ENCODE data around the gene IRAG1.
"Not testable (repeated sequence)": the region's sequence is repeated elsewhere in the genome, so short reads cannot be mapped to it uniquely, and the experiment has no call there.

IRAG1 gene

DNA sequence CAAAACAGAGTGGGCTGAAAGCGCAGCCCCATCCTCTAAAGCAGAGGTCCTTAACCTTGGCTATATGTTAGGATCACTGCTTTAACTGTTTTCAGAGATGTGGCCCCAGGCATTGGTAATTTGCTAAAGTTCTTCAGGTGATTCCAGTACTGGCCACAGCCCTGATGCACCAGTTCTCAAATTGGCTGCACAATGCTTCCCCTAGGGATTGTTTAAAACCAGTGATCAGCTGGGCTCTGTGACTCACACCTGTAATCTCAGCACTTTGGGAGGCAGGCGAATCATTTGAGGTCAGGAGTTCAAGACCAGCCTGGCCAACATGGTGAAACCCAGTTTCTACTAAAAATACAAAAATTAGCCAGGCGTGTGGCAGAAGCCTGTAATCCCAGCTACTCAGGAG, 8.4 kb upstream of the IRAG1 start:
- DNase-seq (ENCODE audit: low read depth): no peak

DNA sequence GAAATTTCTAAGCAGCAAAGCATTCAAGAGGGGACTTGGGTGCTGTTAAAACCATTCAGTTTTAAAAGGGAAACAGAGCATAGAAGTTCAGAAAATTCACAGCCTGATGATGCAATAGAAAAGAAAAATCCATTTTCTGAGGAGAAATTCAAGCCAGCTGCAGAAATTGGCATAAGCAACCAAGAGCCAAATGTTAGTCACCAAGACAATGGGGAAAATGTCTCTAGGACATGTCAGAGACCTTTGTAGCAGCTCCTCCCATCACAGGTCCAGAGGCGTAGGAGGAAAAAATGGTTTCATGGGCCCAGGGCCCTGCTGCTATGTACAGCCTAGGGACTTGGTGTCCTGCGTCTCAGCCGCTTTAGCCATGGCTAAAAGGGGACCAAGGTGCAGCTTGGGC, 5.5 kb upstream of the IRAG1 start:
- no peak for DNase-seq (ENCODE audit: low read depth)

DNA sequence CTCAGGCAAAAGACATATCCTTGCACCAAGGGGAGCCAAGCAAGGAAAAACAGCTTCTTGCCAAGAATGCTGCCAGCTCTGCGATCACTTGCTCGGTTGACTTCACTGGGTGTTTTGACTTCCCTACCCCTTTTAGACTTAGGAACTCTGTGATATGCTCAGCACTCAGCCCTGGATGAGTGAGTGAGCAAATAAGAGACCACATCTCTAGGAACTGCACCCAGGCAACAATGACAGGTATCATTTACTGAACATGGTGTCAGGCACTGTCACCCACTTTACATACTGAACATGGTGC, 3.7 kb upstream of the IRAG1 start:
- no peak for DNase-seq (ENCODE audit: low read depth)

DNA sequence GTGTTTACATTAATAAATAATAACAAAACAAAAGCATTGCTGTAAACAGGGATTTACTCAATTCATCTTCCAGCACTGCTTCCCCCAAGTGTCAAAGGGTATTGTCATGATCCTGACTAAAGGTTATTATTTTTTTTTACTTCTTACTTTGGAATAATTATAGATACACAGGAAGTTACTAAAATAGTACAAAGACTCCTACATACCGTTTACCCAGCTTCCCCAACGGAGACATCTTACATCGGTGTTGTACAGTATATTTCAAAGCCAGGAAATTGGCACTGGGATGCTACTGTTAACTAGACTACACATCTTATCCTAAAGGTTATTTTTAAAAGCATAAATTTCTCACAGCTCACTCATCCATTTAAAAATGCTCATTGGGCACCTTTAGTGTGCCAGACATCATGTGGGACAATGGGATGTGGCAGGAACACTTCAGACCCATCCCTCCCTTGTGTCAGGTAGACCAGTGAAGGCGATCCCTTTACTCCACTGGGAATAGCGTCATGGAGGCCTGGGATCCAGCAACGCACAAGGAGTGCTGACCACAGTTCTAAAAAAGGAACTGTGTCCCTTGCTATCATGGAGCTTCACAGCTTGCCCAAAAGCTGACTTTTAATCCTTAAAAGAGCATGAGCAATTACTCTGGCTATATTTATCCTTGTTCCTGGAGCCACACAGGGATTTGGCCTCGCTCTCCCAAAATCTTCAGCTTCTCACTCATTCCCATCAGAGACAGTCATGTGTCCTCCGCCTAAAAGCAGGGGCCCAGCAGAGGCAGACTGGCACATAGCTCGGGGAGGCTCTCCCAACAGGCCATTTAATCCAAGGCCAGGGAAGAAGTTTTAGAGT, 3.1 kb upstream of the IRAG1 start:
- no peak for DNase-seq (ENCODE audit: low read depth)

DNA sequence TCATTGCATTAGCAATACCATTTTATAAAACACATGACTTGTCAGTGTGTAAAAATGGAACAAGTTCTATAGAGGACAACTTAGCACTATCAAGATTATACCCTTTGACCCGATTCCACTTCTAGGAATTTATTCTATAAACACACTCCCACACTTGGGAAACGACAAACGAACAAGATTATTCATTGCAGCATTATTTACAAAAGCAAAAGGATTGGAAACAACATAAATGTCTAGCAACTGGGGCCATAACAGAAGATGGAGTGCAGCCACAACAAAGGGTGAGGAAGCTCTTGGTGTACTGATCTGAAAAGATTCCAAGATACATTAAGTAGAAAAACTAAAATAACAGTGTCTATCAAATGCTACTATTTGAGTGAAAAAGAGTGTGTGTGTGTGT, 2.3 kb upstream of the IRAG1 start:
- DNase-seq (ENCODE audit: low read depth): no peak

DNA sequence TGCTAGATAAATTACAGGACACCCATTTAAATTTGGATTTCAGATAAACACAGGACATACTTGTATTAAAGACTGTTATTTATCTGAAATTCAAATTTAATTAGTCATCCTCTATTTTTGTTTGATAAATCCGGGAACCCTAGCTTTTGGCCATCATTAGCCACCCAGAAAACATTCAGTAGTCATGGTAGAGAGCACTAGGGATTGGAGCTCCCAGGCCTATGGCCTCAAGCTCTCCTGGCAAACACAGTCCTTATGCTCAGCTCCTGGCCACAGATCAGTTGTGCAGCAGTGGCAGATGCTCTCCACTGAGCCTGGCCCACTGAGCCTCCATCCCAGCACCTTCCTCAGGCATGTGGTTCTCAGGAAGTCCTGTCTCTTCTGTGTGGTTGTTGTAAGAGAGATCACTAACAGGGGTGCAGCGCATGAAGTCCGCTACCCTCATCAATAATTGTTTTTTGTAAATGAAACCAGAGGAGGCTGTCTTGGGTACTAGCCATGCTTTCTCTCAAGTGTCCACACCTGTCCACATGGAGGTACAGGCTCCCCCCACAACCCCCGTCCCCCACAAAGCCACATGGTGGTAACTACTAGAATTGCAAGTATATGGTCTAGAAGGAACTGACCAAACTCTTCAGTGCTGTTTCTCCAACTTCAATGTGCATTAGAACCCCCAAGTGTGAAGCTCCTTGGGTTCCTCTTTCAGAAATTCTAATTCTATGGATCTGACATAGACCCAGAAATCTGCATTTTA, 1.1 kb upstream of the IRAG1 start:
- no peak for DNase-seq (ENCODE audit: low read depth)

DNA sequence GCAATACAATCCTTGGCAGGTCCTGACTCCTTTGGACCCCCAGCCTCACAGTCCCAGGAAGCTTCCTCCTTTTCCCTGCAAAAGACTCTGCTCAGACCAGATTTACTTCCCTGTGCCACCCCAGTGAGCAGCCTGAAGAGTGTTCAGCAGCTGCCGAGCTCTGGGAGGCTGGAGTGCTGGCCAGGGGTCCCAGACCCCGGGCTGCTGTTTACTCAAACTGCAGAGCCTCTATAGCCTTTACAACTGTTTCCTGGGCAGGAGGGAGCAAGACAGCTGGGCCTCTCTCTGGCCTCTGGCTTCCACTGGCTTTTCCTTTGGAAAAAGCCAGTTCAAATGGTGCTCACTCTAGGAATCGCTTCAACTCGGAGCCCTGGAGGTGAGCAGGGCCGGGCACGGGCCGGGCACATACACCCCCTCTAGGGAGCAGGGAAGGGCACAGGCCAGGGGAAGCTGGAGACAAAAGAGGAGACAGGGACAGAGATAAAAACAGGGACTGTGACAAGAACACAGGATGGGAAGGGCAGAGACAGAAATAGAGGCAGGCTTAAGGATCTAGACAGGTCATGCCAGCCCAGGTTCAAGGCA, 932 bp downstream of the IRAG1 start:
- no peak for DNase-seq (ENCODE audit: low read depth)

DNA sequence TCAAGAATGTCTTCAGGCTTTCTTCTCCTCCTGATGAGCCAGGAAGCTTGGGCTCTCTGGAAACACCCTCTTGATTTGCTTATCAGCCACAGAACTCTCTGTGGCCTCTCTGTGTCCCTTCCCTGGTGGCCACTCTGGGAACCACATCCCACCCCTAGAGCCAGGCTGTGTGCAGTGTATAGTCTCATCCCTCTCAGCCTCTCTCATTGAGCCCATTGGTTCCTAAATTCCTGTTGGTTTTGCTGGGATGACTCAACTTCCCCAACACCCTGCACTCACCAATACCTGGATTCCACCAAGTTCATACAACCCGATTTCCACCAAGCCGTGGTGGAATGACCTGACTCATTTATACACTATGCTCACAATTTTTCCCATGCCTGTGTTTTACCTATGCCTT, 5.2 kb downstream of the IRAG1 start:
- no peak for DNase-seq (ENCODE audit: low read depth)

DNA sequence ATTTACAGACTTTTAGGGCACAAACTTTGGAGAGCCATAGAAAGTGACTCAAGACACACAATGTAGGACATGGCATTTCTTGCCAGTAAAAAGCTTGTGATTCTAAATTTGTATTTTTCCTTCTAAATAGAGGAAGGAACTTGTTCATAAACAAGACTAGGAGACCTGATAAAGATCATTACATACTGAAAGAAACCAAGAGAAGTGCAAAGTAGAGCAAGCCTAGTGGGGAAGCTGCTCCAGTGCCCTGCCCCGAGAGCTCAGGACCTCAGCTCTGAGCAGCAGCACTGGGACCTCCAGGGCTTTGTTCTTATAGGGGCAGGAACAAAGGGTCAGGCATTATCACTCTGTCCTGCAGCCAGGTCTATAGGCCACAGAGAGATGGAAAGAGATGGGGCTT, 7.2 kb downstream of the IRAG1 start:
- DNase-seq (ENCODE audit: low read depth): no peak

DNA sequence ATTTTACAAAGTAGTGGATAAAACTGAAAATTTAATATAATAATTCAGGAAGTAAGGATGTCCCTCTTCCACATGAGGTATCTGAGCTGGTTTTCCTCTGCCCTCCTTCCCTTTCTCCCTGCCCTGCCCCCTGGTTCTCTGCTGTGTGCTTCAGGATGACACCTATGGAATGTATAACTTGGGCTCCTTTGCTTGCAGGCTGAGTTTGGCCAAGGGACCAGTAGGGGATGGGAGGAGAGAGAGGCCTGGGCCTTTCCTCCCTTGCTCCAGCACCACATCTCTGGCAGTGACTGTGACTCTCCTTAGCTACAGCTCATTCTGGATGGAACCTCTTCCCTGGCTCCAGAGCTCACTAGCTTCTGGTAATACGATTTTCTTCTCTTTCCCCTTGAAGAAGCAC, 10.1 kb downstream of the IRAG1 start:
- no peak for DNase-seq (ENCODE audit: low read depth)

DNA sequence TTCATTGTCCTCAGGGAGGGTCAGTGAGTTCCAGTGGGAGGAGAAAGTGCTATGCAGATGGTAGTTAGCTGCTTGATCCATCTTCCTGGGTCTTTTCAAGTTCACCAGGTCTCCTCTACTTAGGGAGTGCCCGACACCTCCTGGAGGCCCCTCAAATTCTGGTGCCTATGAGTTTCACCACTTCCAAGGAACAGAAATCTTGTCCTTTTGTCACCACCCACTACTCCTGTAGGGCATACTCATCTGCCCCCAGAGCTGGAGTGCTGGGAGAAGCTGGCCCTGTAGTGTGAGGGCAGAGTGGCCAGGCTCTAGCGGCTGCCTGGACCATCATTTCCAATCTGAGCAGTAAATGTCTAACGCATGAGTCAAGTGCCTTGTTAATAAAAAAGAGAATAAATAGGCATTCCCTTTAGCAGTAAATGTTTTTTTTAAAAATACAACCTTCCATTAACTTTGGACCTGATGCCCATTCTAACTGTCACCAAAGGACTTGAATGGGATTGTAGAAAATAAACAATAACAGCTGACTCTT, 12.5 kb downstream of the IRAG1 start:
- no peak for DNase-seq (ENCODE audit: low read depth)

DNA sequence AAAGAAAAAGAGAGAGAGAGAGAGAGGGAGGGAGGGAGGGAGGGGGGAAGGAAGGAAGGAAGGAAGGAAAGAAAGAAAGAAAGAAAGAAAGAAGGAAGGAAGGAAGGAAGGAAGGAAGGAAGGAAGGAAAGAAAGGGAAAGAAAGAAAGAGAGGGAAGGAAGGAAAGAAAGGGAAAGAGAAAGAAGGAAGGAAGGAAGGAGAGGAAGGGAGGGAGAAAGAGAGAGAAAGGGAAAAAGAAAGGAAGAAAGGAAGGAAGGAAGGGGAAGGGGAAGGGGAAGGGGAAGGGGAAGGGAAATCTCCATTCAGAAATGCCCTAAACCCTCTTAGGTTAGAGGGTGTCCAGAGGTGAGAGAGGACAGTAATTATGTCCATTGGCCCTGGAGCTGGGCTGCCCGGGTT, 13.3 kb downstream of the IRAG1 start:
- not testable (repeated sequence) for DNase-seq (ENCODE audit: low read depth)

DNA sequence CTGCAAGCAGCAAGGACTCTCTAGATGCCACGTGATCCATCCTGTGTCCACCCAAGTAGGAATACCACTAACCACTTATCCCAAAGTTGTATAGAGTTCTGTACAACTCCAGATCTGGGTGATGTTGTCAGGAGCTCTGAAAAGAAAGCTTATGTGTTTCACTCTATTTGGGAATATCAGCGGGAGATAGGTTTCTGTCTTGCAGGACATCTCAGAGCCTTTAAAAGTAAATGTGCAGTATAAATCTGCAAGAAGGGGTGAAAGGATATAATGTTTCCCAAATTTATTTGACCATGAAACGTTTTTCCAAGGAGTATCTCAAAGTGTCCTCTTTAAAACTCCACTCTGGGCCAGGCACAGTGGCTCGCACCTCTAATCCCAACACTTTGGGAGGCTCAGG, 13.9 kb downstream of the IRAG1 start:
- no peak for DNase-seq (ENCODE audit: low read depth)

DNA sequence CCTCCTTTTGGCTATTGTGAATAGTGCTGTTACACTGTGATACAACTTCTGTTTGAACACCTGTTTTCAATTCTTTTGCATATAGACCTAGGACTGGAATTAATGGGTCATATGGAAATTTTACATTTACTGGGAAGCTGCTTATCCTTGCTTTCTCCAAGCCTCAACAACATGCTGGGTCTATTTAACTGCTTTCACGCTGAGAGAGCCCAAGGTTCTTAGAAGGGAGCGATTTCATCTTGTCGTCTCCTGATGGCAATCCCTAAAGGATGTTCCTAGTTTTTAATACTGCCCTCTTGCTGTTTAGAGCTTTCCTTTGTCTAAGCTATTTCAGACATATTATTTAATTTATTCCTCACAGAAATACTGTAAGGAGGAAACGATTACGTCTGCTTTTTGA, 15.5 kb downstream of the IRAG1 start:
- no peak for DNase-seq (ENCODE audit: low read depth)

DNA sequence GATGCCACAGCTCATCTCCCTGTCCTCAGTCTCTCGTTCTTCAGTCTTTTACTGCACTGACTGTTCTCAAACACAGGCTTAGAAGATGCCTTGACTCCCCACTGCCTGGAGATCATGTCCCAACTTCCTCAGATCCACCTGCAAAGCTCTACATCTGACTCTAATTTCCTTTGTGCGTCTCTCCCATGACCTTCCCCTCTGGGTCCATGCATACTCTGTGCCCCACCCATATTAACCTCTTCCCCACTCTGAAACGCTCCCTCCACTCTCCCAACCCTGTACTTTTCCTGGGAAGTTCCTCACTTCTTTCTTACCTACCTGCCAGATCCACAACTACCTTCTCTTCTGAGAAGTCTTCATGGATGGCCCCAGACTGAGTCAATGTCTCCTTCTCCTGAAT, 16.6 kb downstream of the IRAG1 start:
- DNase-seq (ENCODE audit: low read depth): no peak

DNA sequence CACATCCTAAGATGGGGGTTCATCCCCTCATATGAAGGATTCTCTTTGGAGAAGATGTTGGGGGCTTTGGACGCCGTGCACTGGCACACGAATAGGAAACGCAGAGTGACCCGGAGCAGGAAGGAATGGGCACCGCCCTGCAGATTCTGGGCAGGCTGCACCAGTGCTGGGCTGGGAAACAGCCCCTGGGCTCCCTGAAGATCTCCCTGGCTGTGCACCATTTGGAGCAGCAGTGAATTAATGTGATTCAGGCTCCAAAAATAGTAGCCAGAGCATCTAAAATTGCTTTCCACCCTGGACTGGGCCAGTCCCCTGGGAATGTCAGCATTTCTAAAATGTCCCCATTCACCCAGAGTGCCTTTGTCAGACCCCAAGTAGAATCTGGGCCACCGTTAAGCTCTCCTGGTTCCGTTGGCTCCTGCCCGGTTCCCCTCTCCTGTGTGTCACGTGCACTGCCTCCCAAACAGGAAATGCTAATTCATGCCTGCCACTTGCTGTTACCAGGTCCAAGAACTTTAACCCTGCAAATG, 18.6 kb downstream of the IRAG1 start:
- no peak for DNase-seq (ENCODE audit: low read depth)

DNA sequence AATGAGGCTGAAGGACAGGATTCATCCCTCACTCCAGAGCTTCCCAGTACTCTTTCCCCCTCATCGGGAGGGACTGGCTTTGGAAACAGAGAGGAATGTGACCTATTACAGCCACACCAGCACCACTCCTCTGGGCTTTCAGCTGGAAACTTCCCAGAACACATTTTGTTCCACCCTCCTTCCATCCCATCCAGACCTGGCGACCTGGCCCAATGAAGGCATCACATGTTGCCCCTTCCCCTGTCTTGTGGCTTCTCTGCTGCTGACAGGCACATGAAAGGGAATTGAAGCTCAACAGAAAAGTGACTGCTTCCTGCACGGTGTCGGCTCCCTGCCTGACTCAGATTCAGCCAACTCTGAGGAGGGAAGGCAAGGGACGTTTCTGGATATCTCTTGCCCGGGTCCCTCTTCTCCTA, 19.1 kb downstream of the IRAG1 start:
- DNase-seq (ENCODE audit: low read depth): no peak

DNA sequence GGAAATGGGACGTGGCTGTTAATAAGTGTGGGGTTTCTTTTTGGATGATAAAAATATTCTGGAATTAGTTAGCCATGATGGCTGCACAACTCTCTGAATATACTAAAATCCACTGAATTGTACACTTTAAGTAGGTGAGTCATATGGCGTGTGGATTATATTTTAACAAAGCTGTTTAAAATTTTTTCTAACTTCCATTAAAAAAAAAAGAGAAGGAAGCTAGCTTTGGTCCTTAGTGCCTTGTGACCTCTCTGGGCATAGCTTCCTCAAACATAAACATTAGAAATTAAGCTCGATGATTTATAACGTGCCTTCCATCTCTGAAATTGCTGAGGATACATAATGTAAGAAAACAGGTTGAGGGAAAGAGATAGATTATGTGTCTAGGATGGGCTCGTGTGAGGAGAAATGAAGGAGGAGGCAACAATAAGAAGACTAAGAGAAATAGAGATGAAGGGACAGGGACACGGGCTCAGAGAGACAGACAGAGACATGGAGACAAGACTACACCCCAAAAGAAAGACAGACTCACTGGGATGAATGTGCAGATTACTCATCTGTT, 20.0 kb downstream of the IRAG1 start:
- DNase-seq (ENCODE audit: low read depth): no peak

DNA sequence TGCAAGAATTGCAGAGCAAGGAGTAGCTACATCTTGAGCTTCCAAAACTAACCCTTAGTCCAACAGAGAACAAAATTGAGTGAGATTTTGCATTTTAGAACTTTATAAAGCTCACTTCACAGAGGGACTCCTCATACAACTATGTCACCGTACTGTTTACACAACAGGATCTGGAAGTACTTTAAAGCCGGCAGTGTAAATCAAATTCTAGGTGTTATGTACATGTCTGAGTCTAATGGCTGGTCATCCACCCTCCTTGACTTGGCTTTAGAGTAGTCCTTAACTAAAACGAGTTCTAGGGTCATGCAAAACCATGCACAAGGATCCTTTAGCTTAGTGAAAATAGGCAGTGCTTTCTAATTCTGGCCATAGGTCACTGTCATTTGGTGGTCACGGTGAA, 23.5 kb downstream of the IRAG1 start:
- DNase-seq (ENCODE audit: low read depth): no peak

DNA sequence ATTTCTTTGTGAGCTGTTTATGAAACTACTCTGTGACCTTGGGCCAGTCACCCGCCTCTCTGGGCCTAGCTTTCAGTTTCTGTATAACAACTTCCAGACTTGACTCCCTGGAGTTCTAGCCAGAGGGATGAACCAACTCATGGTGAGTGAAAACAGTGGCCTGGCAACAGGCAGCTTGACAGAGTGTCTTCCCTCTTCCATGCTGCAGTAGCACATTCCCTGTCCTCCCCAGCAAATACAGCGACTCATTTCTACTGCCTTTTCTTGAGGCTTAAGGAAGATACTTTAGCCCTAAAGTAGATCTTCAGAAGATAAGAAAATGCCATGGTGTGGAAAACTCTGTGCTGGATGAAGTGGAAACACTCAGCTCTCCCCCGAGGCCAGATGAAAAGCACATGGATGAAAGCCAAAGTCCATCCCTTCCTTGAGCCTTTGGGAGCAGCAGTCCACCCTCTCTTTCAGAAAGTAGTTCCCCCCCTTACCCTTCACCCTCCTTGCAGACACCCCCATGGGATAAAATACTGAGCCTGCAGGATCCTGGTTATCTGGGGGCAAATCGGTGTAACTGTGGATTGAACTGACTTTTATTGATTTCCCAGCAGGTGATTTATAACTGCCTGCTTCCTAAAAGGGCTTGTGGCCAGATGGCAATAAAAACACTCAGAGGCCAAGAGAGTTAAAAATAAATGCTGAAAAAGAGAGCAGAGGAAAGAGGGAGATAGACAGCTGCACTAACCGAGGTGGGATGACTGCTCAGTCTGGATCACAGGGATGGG, 24.1 kb downstream of the IRAG1 start:
- DNase-seq (ENCODE audit: low read depth): no peak

DNA sequence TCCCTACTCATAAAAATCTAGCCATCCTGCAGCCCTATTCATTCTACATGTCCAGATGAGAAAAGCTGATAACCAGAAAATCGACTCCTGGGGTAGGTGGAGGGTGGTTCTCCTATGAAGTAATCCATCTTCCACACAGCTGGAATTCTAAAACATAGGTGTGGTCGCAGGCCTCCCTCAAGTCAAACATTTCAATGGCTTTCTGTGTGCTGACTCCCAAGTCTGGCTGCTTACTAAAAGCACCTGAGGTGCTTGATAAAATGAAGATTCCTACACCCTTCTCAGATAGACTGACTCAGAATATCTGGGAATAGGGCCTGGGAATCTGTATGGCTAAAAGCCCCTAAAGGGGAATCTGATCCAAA, 26.1 kb downstream of the IRAG1 start:
- no peak for DNase-seq (ENCODE audit: low read depth)
